ENCODE data around the gene RAB38. TPM values are rescaled to one million over a fixed set of nuclear protein-coding genes. Genes with fewer than 3 reads are reported as not detected.

Gene RAB38
- total and polyA plus RNA-seq, 10 of the 15 experiments (the other 5 are each of a cell fraction or from before 2014, with no cell fraction given) = 8.4 to 30.5 (median 11.7) TPM

DNA sequence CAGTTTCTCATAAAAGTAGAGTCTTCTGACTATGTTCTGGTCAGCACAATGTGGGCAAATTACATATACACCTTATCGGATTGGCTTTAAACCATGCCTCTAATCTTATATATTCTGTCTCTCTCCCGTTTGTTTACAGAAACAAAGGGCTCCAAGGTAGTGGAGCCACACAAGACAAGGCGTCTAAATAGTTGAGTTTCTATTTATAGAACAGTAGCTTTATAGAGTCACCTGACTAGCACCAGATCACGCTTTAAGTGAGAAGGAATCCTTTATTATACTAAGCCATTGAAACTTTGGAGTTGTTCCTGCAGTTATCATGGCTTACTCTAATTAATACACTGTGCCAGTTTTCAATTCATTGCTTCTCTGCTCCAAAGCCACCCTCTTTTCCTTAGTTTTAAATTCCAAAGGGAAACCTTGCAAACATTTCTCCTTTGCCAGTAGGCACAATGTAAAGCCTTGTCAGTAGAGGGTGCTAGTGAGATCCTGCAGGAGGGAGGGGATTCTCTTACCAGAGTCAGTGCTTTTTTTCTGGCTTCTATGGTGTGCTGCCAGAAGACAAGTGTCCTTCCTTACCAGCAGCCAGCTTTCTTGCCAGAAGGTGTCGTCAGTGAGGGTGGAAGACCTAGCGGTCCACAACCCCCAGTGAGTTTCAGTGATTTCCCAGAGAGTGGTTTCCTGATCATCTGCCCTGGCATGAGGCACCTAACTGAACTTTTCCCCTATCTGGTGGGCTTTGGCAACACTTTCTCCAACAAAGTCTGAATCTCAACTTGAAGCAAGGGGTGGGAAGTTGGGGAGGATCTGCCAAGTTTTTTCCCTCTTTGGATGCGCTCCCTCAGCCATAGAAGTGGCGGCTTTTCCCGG, 71.7 kb downstream of the RAB38 start:
- POLR2A ChIA-PET = no interaction called here
- CTCF ChIA-PET = interaction anchor here (0.6 to 4.2 kb wide), 21 partner anchors 10 to 783 kb away, joined by 3 to 21 read pairs (median 4); no protein-coding TSS in a partner anchor
- H3K9me3 ChIP-seq (replicated peaks; ENCODE audit: control insufficient read depth, insufficient read depth, low read length) = no peaks in the 10 kb centered on the region
- H3K4me2 ChIP-seq (ENCODE audit: control insufficient read depth, insufficient read depth) = no peak overlapping the region
- H3K27me3 ChIP-seq (replicated peaks in 1 of 2; ENCODE audit: control insufficient read depth in 2 of 2, insufficient read depth in 2 of 2, low read length in 1 of 2) = no peaks in the 10 kb centered on the region; a peak in 1 of 4 replicates
- H3K36me3 ChIP-seq (ENCODE audit: control insufficient read depth in 2 of 2, insufficient read depth in 2 of 2, low read length in 1 of 2) = no peaks in the 10 kb centered on the region
- no peak overlapping the region for H3K4me3 ChIP-seq
- DNase-seq (ENCODE audit: low read depth, low spot score) = peak; percentile 53
- no peak overlapping the region; the same call in 1 of the 2 replicates for H2AFZ ChIP-seq (ENCODE audit: control insufficient read depth, low read depth, low read length)
- BruUV-seq (replicated peaks) = no TSS peak
- H3K27ac ChIP-seq (ENCODE audit: control insufficient read depth, insufficient read depth) = no peak overlapping the region
- RAD21 ChIA-PET (ENCODE audit: unreplicated experiment) = interaction anchor here (0.6 to 1.9 kb wide), 8 partner anchors 60 to 442 kb away, joined by 3 to 7 read pairs (median 4); no protein-coding TSS in a partner anchor
- H3K79me2 ChIP-seq (ENCODE audit: control insufficient read depth, insufficient read depth, low read length) = no peaks in the 10 kb centered on the region
- no peaks in the 10 kb centered on the region for H4K20me1 ChIP-seq (ENCODE audit: control insufficient read depth, insufficient read depth)
- in situ Hi-C loops (cut with MboI) (loop anchor here (5.0 kb wide), 1 partner anchor 439 kb away; no protein-coding TSS in a partner anchor), intact Hi-C loops (cut with micrococcal nuclease; ENCODE audit: unreplicated experiment) (loop anchor here (1.0 to 5.0 kb wide), 6 partner anchors 92 to 784 kb away; partner anchors contain the start of gene CTSC)
- H3K9ac ChIP-seq (ENCODE audit: control insufficient read depth, insufficient read depth, low read length) = no peak overlapping the region
- SMC1A ChIA-PET (ENCODE audit: uncharacterized antibody, unreplicated experiment) = interaction anchor here (0.7 to 4.3 kb wide), 18 partner anchors 10 to 449 kb away, joined by 3 to 25 read pairs (median 5); no protein-coding TSS in a partner anchor
- 59% methylated on average over 9 of the region's 9 CpGs for WGBS (ENCODE audit: insufficient coverage, insufficient replicate concordance, low lambda C conversion rate, missing lambda C conversion rate)
- H3K4me1 ChIP-seq (ENCODE audit: control insufficient read depth, insufficient read depth, low read length) = peaks cover 3% of the 10 kb centered on the region
- FAIRE-seq = peak; percentile 59
- ATAC-seq = peak; percentile 96
- TF ChIP-seq SMC3 (IDR thresholded peaks at IDR 0.05; ENCODE audit: borderline replicate concordance, low read length) (peak; percentile 89), IKZF1 (conservative IDR thresholded peaks at IDR 0.05) (peak; percentile 36; the same call in 1 of the 2 replicates), RAD21 (IDR thresholded peaks at IDR 0.05; ENCODE audit: insufficient read depth, low read depth, low read length) (peak; percentile 83), YY1 (IDR thresholded peaks at IDR 0.05; ENCODE audit: low read depth, low read length) (peak; percentile 57), WRNIP1 (IDR thresholded peaks at IDR 0.05; ENCODE audit: borderline replicate concordance, low read depth, low read length) (0 out of 2 replicates have a peak, but pooled peaks have one; percentile 72), PAX8 (IDR thresholded peaks at IDR 0.05) (0 out of 2 replicates have a peak, but pooled peaks have one; percentile 59), ZNF274 (IDR thresholded peaks at IDR 0.05; ENCODE audit: insufficient read depth, insufficient read length) (no peak), ESRRA (IDR thresholded peaks at IDR 0.05; ENCODE audit: low read length) (no peak), FOXM1 (IDR thresholded peaks at IDR 0.05; ENCODE audit: low read depth, low read length) (peak; percentile 28; the same call in 1 of the 2 replicates), IKZF2 (IDR thresholded peaks at IDR 0.05) (peak in 1 of 2 experiments; percentile 13; a peak in 1 of 4 replicates), ZNF384 (IDR thresholded peaks at IDR 0.05; ENCODE audit: borderline replicate concordance, low read depth, low read length) (peak; percentile 56; the same call in 1 of the 2 replicates), BHLHE40 (IDR thresholded peaks at IDR 0.05; ENCODE audit: borderline replicate concordance in 1 of 2, low read depth in 2 of 2, low read length in 1 of 2) (0 out of 4 replicates have a peak, but pooled peaks of 1 of the 2 experiments have one; percentile 14), NBN (IDR thresholded peaks at IDR 0.05) (0 out of 2 replicates have a peak, but pooled peaks have one; percentile 28), KLF5 (IDR thresholded peaks at IDR 0.05; ENCODE audit: partially characterized antibody) (no peak)
- TF ChIP-seq, protein P1, sequence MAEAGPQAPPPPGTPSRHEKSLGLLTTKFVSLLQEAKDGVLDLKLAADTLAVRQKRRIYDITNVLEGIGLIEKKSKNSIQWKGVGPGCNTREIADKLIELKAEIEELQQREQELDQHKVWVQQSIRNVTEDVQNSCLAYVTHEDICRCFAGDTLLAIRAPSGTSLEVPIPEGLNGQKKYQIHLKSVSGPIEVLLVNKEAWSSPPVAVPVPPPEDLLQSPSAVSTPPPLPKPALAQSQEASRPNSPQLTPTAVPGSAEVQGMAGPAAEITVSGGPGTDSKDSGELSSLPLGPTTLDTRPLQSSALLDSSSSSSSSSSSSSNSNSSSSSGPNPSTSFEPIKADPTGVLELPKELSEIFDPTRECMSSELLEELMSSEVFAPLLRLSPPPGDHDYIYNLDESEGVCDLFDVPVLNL (IDR thresholded peaks at IDR 0.05; ENCODE audit: low read depth, low read length) = no peak
- TF ChIP-seq, protein P2, sequence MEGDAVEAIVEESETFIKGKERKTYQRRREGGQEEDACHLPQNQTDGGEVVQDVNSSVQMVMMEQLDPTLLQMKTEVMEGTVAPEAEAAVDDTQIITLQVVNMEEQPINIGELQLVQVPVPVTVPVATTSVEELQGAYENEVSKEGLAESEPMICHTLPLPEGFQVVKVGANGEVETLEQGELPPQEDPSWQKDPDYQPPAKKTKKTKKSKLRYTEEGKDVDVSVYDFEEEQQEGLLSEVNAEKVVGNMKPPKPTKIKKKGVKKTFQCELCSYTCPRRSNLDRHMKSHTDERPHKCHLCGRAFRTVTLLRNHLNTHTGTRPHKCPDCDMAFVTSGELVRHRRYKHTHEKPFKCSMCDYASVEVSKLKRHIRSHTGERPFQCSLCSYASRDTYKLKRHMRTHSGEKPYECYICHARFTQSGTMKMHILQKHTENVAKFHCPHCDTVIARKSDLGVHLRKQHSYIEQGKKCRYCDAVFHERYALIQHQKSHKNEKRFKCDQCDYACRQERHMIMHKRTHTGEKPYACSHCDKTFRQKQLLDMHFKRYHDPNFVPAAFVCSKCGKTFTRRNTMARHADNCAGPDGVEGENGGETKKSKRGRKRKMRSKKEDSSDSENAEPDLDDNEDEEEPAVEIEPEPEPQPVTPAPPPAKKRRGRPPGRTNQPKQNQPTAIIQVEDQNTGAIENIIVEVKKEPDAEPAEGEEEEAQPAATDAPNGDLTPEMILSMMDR (IDR thresholded peaks at IDR 0.05 in 2 of 3, conservative IDR thresholded peaks at IDR 0.05 in 1 of 3; ENCODE audit: control insufficient read depth in 2 of 3, extremely low read depth in 1 of 3, insufficient read depth in 1 of 3, low read depth in 3 of 3, low read length in 3 of 3) = peak; percentile 77 to 90 (median 85)
